HepG2 (cell line): ENCODE measurements around the gene GPR176. TPM values are rescaled to one million over a fixed set of nuclear protein-coding genes. Genes with fewer than 3 reads are reported as not detected.

Experiments used
- ATAC-seq: fragments of 200-7000 bp; cut with Tn5 transposase; 3 replicates; pipeline ENCODE4 v1.9.1; 2020; ENCODE audit warnings: mild to moderate bottlenecking, moderate library complexity
- BruUV-seq: library from RNA; stranded (reverse); fragments of 400-500 nt; replicated peaks from 2 replicates; lab custom pipeline; 2021; lab: Mats Ljungman, UMichigan
- CTCF ChIA-PET: fragments of 300-600 bp; formaldehyde crosslinking; extraction: SDS; loops from one replicate; lab custom pipeline; 2021; ENCODE audit warnings: low total read pairs, inconsistent platforms, low intra/inter-chr PET ratio; lab: Yijun Ruan, JAX
- POLR2A ChIA-PET: fragments of 350-600 bp; sonication (Branson Sonifier 250); formaldehyde crosslinking; loops from one replicate; lab custom pipeline; 2020; ENCODE audit warnings: antibody characterized with exemption, inconsistent platforms; lab: Yijun Ruan, JAX
- DNase-seq: peaks from one replicate; pipeline ENCODE4 v3.0.0-alpha.2; 2015; ENCODE audit warnings: low spot score
- FAIRE-seq: peaks from 3 replicates; lab custom pipeline; 2011; peaks lifted over from hg19 to GRCh38; lab: Jason Lieb, UNC
- H2AFZ ChIP-seq: one replicate; pipeline ENCODE4 v1.6.1; 2011; ENCODE audit warnings: low read length, inconsistent platforms
- H3K27ac ChIP-seq: fragments of 300-600 bp; 3 replicates; pipeline ENCODE4 v1.8.0; 2011; ENCODE audit warnings: mixed run types, mild to moderate bottlenecking, mixed read lengths, low read length, inconsistent platforms; ENCODE audit not compliant: insufficient read depth; ENCODE audit errors: extremely low read length
- H3K27me3 ChIP-seq, 2 experiments: fragments of 200-600 bp in 1 of 2; 2 replicates in 1 of 2; 3 replicates in 1 of 2; pipeline versions ENCODE4 v1.6.0 to v1.8.0; 2011; ENCODE audit warnings: low read length in 2 of 2, mild to moderate bottlenecking in 2 of 2, moderate library complexity in 2 of 2, inconsistent platforms in 1 of 2; ENCODE audit not compliant: insufficient read depth in 2 of 2, control insufficient read depth in 1 of 2
- H3K36me3 ChIP-seq, 2 experiments: fragments of 200-600 bp in 1 of 2; replicated peaks in 1 of 2; 2 replicates in 1 of 2; 3 replicates in 1 of 2; pipeline versions ENCODE4 v1.5.1 to v1.8.0; 2011; ENCODE audit warnings: low read length in 2 of 2, inconsistent platforms in 1 of 2; ENCODE audit not compliant: insufficient read depth in 2 of 2, control insufficient read depth in 1 of 2
- H3K4me1 ChIP-seq: 2 replicates; pipeline ENCODE4 v1.5.1; 2012; ENCODE audit warnings: low read length, inconsistent platforms; ENCODE audit not compliant: insufficient read depth
- H3K4me2 ChIP-seq: 2 replicates; pipeline ENCODE4 v1.6.0; 2011; ENCODE audit warnings: low read depth, low read length, inconsistent platforms
- H3K4me3 ChIP-seq, 3 experiments: fragments of 200-600 bp in 1 of 3; sonication (generic), shearing (Covaris generic) in 1 of 3; replicated peaks in 1 of 3; 2 replicates each; pipeline ENCODE4 v1.5.1; 2011 to 2016; ENCODE audit warnings: low read length in 3 of 3, inconsistent platforms in 2 of 3, low read depth in 2 of 3, mild to moderate bottlenecking in 2 of 3, control low read depth in 1 of 3, mixed read lengths in 1 of 3; ENCODE audit not compliant: insufficient read depth in 1 of 3
- H3K79me2 ChIP-seq: one replicate; pipeline ENCODE4 v1.6.1; 2011; ENCODE audit warnings: low read length, inconsistent platforms; ENCODE audit not compliant: insufficient read depth
- H3K9ac ChIP-seq: 2 replicates; pipeline ENCODE4 v1.6.0; 2011; ENCODE audit warnings: mild to moderate bottlenecking, low read depth, low read length, inconsistent platforms; ENCODE audit not compliant: insufficient read depth
- H3K9me3 ChIP-seq: 2 replicates; pipeline ENCODE4 v1.5.1; 2012; ENCODE audit warnings: mild to moderate bottlenecking, low read length
- H4K20me1 ChIP-seq: 2 replicates; pipeline ENCODE4 v1.6.0; 2011; ENCODE audit warnings: inconsistent platforms, mild to moderate bottlenecking, low read length, moderate library complexity; ENCODE audit not compliant: insufficient read depth
- BRCA1 ChIP-seq: sonication (generic); formaldehyde crosslinking; IDR thresholded peaks from 2 replicates; pipeline ENCODE4 v1.4.0; 2020; ENCODE audit warnings: missing genetic modification reagents
- DR1 ChIP-seq: sonication (generic); formaldehyde crosslinking; IDR thresholded peaks from 2 replicates; pipeline ENCODE4 v1.8.0; 2021; ENCODE audit warnings: mild to moderate bottlenecking, missing genetic modification reagents, inconsistent platforms
- ERF ChIP-seq: IDR thresholded peaks from 2 replicates; pipeline ENCODE4 v1.6.1; 2018; ENCODE audit warnings: missing biosample characterization, missing genetic modification reagents
- HES4 ChIP-seq: sonication (generic); formaldehyde crosslinking; IDR thresholded peaks from 2 replicates; pipeline ENCODE4 v1.9.0; 2021; ENCODE audit warnings: mild to moderate bottlenecking, missing genetic modification reagents, borderline replicate concordance
- HNRNPK ChIP-seq: fragments of 200-400 bp; formaldehyde crosslinking; IDR thresholded peaks from 2 replicates; pipeline ENCODE4 v1.6.1; 2018; ENCODE audit warnings: low read length, low read depth, moderate library complexity, mild to moderate bottlenecking; ENCODE audit not compliant: poor library complexity, severe bottlenecking
- MEIS1 ChIP-seq: sonication (generic); formaldehyde crosslinking; IDR thresholded peaks from 2 replicates; pipeline ENCODE4 v1.9.0; 2021; ENCODE audit warnings: mild to moderate bottlenecking, missing genetic modification reagents, moderate library complexity, borderline replicate concordance
- NBN ChIP-seq: fragments of 450-650 bp; conservative IDR thresholded peaks from 2 replicates; pipeline ENCODE4 v1.6.1; 2017
- PCBP2 ChIP-seq: fragments of 200-400 bp; formaldehyde crosslinking; optimal IDR thresholded peaks from 2 replicates; pipeline ENCODE3; 2018; ENCODE audit warnings: low read length, low read depth; ENCODE audit not compliant: poor library complexity, severe bottlenecking
- SETDB1 ChIP-seq: sonication (generic); formaldehyde crosslinking; IDR thresholded peaks from 2 replicates; pipeline ENCODE4 v1.5.1; 2020; ENCODE audit warnings: missing genetic modification reagents, mild to moderate bottlenecking, borderline replicate concordance
- SIN3B ChIP-seq: fragments of 150-350 bp; IDR thresholded peaks from 2 replicates; pipeline ENCODE4 v1.6.1; 2014; ENCODE audit warnings: low read length
- SIX1 ChIP-seq: sonication (generic); formaldehyde crosslinking; IDR thresholded peaks from 2 replicates; pipeline ENCODE4 v1.4.0; 2020; ENCODE audit warnings: missing genetic modification reagents, borderline replicate concordance
- SMAD3 ChIP-seq: sonication (generic); formaldehyde crosslinking; IDR thresholded peaks from 2 replicates; pipeline ENCODE4 v1.4.0; 2020; ENCODE audit warnings: missing genetic modification reagents
- SMARCE1 ChIP-seq: fragments of 450-650 bp; IDR thresholded peaks from 2 replicates; pipeline ENCODE4 v1.6.1; 2017; ENCODE audit warnings: borderline replicate concordance
- TCF7L2 ChIP-seq: IDR thresholded peaks from 2 replicates; pipeline ENCODE4 v1.6.1; 2011; ENCODE audit warnings: mild to moderate bottlenecking, low read depth, low read length, moderate library complexity
- TOE1 ChIP-seq: sonication (generic); formaldehyde crosslinking; IDR thresholded peaks from 2 replicates; pipeline ENCODE4 v1.4.0; 2020; ENCODE audit warnings: mild to moderate bottlenecking, missing genetic modification reagents
- ZBTB21 ChIP-seq: sonication (generic); formaldehyde crosslinking; IDR thresholded peaks from 2 replicates; pipeline ENCODE4 v1.4.0; 2020; ENCODE audit warnings: missing genetic modification reagents
- ZFP41 ChIP-seq: sonication (generic); formaldehyde crosslinking; IDR thresholded peaks from 2 replicates; pipeline ENCODE4 v1.4.0; 2020; ENCODE audit warnings: mild to moderate bottlenecking, missing genetic modification reagents, borderline replicate concordance
- ZFY ChIP-seq: sonication (generic); formaldehyde crosslinking; IDR thresholded peaks from 2 replicates; pipeline ENCODE4 v1.4.0; 2020; ENCODE audit warnings: missing genetic modification reagents
- ZNF12 ChIP-seq: sonication (generic); formaldehyde crosslinking; IDR thresholded peaks from 2 replicates; pipeline ENCODE4 v1.5.0; 2020; ENCODE audit warnings: missing genetic modification reagents
- WGBS: methylation state at CpG from one replicate; pipeline ENCODE4 v1.1.6; 2017; ENCODE audit warnings: low lambda C conversion rate; 5-methylcytosine and 5-hydroxymethylcytosine counted together
- in situ Hi-C: cut with HindIII; loops from 2 replicates; pipeline ENCODE4 v1.10.0; 2017; ENCODE audit warnings: low pct_unique_long_range_greater_than_20kb; ENCODE audit not compliant: extremely low pct_ligation_motif_present
- intact Hi-C: fragments of 100-400 bp; cut with micrococcal nuclease; formaldehyde crosslinking; loops from one replicate; pipeline ENCODE4 v1.10.0; 2022; ENCODE audit not compliant: unreplicated experiment
- polyA plus RNA-seq, 8 experiments: library from polyadenylated mRNA; depleted of rRNA in 3 of 8; stranded (reverse) in 7 of 8; unstranded in 1 of 8; fragments of >200 nt; fragmentation: Illumina TruSeq in 4 of 8; extraction: Trizol in 4 of 8; gene quantifications; 2 replicates each; pipeline versions ENCODE4 v1.2.1 to v1.2.3, GENCODE V29; 2011 to 2016; ENCODE audit warnings: low read depth in 4 of 8, missing spikeins in 1 of 8, mixed read lengths in 1 of 8; ENCODE audit not compliant: insufficient read depth in 1 of 8
- total RNA-seq, 5 experiments: library from RNA; depleted of rRNA; stranded (reverse); fragments of >200 nt; fragmentation: Illumina TruSeq; extraction: Trizol; gene quantifications; 2 replicates each; pipeline ENCODE4 v1.2.3, GENCODE V29; 2016; ENCODE audit warnings: low read depth in 1 of 5

Gene GPR176
- total and polyA plus RNA-seq, 2 of the 13 experiments (the other 11 are each of a cell fraction or from before 2014, with no cell fraction given), result 0.11 to 0.20 TPM

- POLR2A ChIA-PET, result no interaction called here
- no peak overlapping the region for H2AFZ ChIP-seq
- BruUV-seq, result no TSS peak
- H3K4me1 ChIP-seq, result no peaks in the 10 kb centered on the region
- WGBS, result 8% methylated on average over 1 of the region's 1 CpG
- TF ChIP-seq TOE1 (CRISPR knock-in tag) (no peak), SETDB1 (CRISPR knock-in tag) (no peak), ERF (CRISPR knock-in tag) (no peak), ZNF12 (no peak), DR1 (CRISPR knock-in tag) (no peak), SIN3B (no peak), ZBTB21 (CRISPR knock-in tag) (no peak), SMAD3 (no peak), TCF7L2 (no peak)
- H3K9me3 ChIP-seq, result no peaks in the 10 kb centered on the region
- 0 out of 5 replicates have a peak, but pooled peaks cover 2 to 3% of the 10 kb centered on the region in 2 experiments for H3K27me3 ChIP-seq
- no peak overlapping the region for H3K4me3 ChIP-seq
- H3K4me2 ChIP-seq, result no peak overlapping the region
- H3K79me2 ChIP-seq, result no peaks in the 10 kb centered on the region
- H3K27ac ChIP-seq, result no peak overlapping the region
- H4K20me1 ChIP-seq, result no peaks in the 10 kb centered on the region
- intact Hi-C loops (loop anchor here (10.0 kb wide), 1 partner anchor 93 kb away; no protein-coding TSS in a partner anchor), in situ Hi-C loops (no loop called here)
- no peak for DNase-seq
- H3K9ac ChIP-seq, result no peak overlapping the region
- no peak for FAIRE-seq
- ATAC-seq, result no peak
- CTCF ChIA-PET, result no interaction called here
- no peaks in the 10 kb centered on the region for H3K36me3 ChIP-seq
Measured at GRCh38 chr15:39881790-39882189, 38.3 kb downstream of the GPR176 start.

- H3K27me3 ChIP-seq, result 0 out of 5 replicates have a peak, but pooled peaks cover 2 to 3% of the 10 kb centered on the region in 2 experiments
- H2AFZ ChIP-seq, result no peak overlapping the region
- H3K9me3 ChIP-seq, result no peaks in the 10 kb centered on the region
- no TSS peak for BruUV-seq
- ChIA-PET CTCF (no interaction called here), POLR2A (no interaction called here)
- DNase-seq (no peak), FAIRE-seq (no peak), ATAC-seq (no peak)
- no peak overlapping the region for H3K27ac ChIP-seq
- H3K4me3 ChIP-seq, result no peak overlapping the region
- no peaks in the 10 kb centered on the region for H4K20me1 ChIP-seq
- H3K9ac ChIP-seq, result no peak overlapping the region
- no peaks in the 10 kb centered on the region for H3K36me3 ChIP-seq
- intact Hi-C loops, result loop anchor here (10.0 kb wide), 1 partner anchor 94 kb away; no protein-coding TSS in a partner anchor
- in situ Hi-C loops, result no loop called here
- H3K4me1 ChIP-seq, result no peaks in the 10 kb centered on the region
- 38% methylated on average over 3 of the region's 3 CpGs for WGBS
- H3K4me2 ChIP-seq, result no peak overlapping the region
- no peaks in the 10 kb centered on the region for H3K79me2 ChIP-seq
- TF ChIP-seq TOE1 (CRISPR knock-in tag) (no peak), MEIS1 (CRISPR knock-in tag) (no peak), ZFP41 (no peak), HNRNPK (no peak), BRCA1 (no peak), PCBP2 (no peak), ZFY (CRISPR knock-in tag) (no peak), SIX1 (no peak), SMARCE1 (no peak), NBN (no peak), HES4 (CRISPR knock-in tag) (no peak)
Measured at GRCh38 chr15:39880718-39881387, 39.2 kb downstream of the GPR176 start.
